Amniotic epithelial cell (primary cell): Measurements from ENCODE around the gene ZNF521.
"Not testable (repeated sequence)": the region's sequence is repeated elsewhere in the genome, so short reads cannot be mapped to it uniquely, and the experiment has no call there.

Experiments used
- DNase-seq: peaks from one replicate; pipeline ENCODE4 v3.0.0-alpha.2; 2010; ENCODE audit warnings: low read depth

The ZNF521 gene

GRCh38 chr18:25289001-25289631 is 62.9 kb downstream of the ZNF521 start:
- DNase-seq, result peak; percentile 92

GRCh38 chr18:25288340-25288938 is 63.5 kb downstream of the ZNF521 start:
- DNase-seq, result no peak

- DNase-seq, result no peak
Measured at GRCh38 chr18:25287106-25287505, 64.9 kb downstream of the ZNF521 start.

GRCh38 chr18:25284861-25285550 is 67.0 kb downstream of the ZNF521 start:
- DNase-seq, result peak; percentile 44

GRCh38 chr18:25284281-25284680 is 67.7 kb downstream of the ZNF521 start:
- no peak for DNase-seq

- DNase-seq, result no peak
Measured at GRCh38 chr18:25283781-25284180, 68.2 kb downstream of the ZNF521 start.

GRCh38 chr18:25282896-25283703 is 68.9 kb downstream of the ZNF521 start:
- DNase-seq, result no peak

GRCh38 chr18:25282282-25282681 is 69.7 kb downstream of the ZNF521 start:
- no peak for DNase-seq

GRCh38 chr18:25281556-25281955 is 70.4 kb downstream of the ZNF521 start:
- no peak for DNase-seq

- DNase-seq, result no peak
Measured at GRCh38 chr18:25279961-25280360, 72.0 kb downstream of the ZNF521 start.

- no peak for DNase-seq
Measured at GRCh38 chr18:25279556-25279955, 72.4 kb downstream of the ZNF521 start.

GRCh38 chr18:25279133-25279532 is 72.8 kb downstream of the ZNF521 start:
- no peak for DNase-seq

- DNase-seq, result no peak
Measured at GRCh38 chr18:25278394-25278793, 73.6 kb downstream of the ZNF521 start.

- DNase-seq, result no peak
Measured at GRCh38 chr18:25275412-25276001, 76.5 kb downstream of the ZNF521 start.

- no peak for DNase-seq
Measured at GRCh38 chr18:25274926-25275325, 77.0 kb downstream of the ZNF521 start.

GRCh38 chr18:25266931-25267527 is 84.9 kb downstream of the ZNF521 start:
- DNase-seq, result not testable (repeated sequence)

- peak; percentile 21 for DNase-seq
Measured at GRCh38 chr18:25262920-25263319, 89.0 kb downstream of the ZNF521 start.

GRCh38 chr18:25261768-25262167 is 90.2 kb downstream of the ZNF521 start:
- no peak for DNase-seq

GRCh38 chr18:25256439-25256838 is 95.5 kb downstream of the ZNF521 start:
- DNase-seq, result no peak

GRCh38 chr18:25253779-25254178 is 98.2 kb downstream of the ZNF521 start:
- no peak for DNase-seq

GRCh38 chr18:25253136-25253535 is 98.8 kb downstream of the ZNF521 start:
- DNase-seq, result no peak

GRCh38 chr18:25251068-25251467 is 100.9 kb downstream of the ZNF521 start:
- no peak for DNase-seq
